Cardiac muscle cell (in vitro differentiated cells and primary cell): ENCODE results near the gene EME2. TPM values are rescaled to one million over a fixed set of nuclear protein-coding genes. Genes with fewer than 3 reads are reported as not detected.

Experiments used
- DNase-seq, 2 donors: peaks; one replicate each; pipeline versions ENCODE4 v3.0.0 to v3.0.0-alpha.2; 2010 to 2017; ENCODE audit warnings: low read depth in 1 of 2, low spot score in 1 of 2
- H3K27ac ChIP-seq: fragments of 200-600 bp; sonication (generic); 2 replicates; pipeline ENCODE4 v1.5.1; 2016
- H3K27me3 ChIP-seq: fragments of 200-600 bp; sonication (generic); 2 replicates; pipeline ENCODE4 v1.6.0; 2016; ENCODE audit warnings: control low read depth
- H3K36me3 ChIP-seq: fragments of 200-600 bp; sonication (generic); 2 replicates; pipeline ENCODE4 v1.5.1; 2016; ENCODE audit warnings: control low read depth
- H3K4me1 ChIP-seq: fragments of 200-600 bp; sonication (generic); 2 replicates; pipeline ENCODE4 v1.8.1; 2017; ENCODE audit warnings: low read depth, mild to moderate bottlenecking, mixed run types
- H3K4me3 ChIP-seq: fragments of 200-600 bp; sonication (generic); 2 replicates; pipeline ENCODE4 v1.5.1; 2016; ENCODE audit warnings: mild to moderate bottlenecking
- H3K9me3 ChIP-seq: fragments of 200-600 bp; sonication (generic); 2 replicates; pipeline ENCODE4 v1.5.1; 2017; ENCODE audit warnings: low read depth, mild to moderate bottlenecking, control low read depth
- polyA plus RNA-seq: library from polyadenylated mRNA; unstranded; fragments of >200 nt; fragmentation: Nextera tagmentation; extraction: Ambion mirVana; gene quantifications from 2 replicates; pipeline ENCODE4 v1.2.1, GENCODE V29; 2016
- total RNA-seq: library from RNA; depleted of rRNA; stranded (reverse); fragments of >200 nt; gene quantifications from 2 replicates; pipeline ENCODE4 v1.2.3, GENCODE V29; 2016
- TF ChIP-seq, protein P1 (sequence below): IDR thresholded peaks from 2 replicates; pipeline ENCODE4 v1.5.1; 2012; ENCODE audit warnings: low read depth, mild to moderate bottlenecking, low read length

Gene EME2
- total and polyA plus RNA-seq, 2 experiments from 2014 or later: 18.7 to 19.3 TPM

DNA sequence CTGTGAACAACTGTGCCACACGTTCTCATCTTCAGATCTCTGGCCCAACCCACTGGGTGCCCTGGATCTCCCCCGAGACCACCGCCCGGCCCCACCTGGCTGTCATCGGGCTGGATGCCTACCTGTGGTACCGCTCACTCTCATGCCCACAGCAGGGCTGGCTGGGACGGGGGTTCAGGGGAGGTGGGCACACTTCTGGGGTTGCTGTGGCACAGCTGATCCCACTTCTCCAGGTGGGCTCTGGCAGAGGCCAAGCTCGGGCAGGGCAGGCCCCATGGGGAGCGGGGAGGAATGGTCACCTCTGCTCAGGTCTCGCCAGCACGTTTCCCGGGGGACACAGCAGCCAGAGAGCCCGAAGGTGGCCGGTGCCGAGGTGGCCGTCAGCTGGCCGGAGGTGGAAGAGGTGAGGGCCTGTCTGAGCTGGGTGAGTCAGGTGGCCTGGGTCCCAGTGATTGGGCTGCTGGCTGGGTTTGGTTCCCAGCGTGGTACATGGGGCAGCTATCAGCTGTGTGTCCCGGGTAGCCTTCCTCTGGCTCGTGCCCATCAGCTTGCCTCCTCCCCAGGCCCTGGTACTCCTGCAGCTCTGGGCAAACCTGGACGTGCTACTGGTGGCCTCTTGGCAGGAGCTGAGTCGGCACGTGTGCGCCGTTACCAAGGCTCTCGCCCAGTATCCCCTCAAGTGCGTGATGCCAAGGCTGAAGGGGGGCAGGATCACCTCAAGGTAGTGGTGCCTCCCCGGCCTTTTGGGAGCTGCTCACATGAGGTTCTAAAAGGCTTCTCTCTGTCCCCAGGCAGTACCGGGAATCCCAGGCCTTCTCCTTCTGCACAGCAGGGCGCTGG is 2.6 kb downstream of the EME2 start:
- no peak for DNase-seq
- H3K4me3 ChIP-seq: no peak overlapping the region
- no peaks in the 10 kb centered on the region for H3K27me3 ChIP-seq

GRCh38 chr16:1775846-1776671 is 3.4 kb downstream of the EME2 start:
- Histone ChIP-seq H3K4me3 (no peak overlapping the region), H3K4me1 (peaks cover 13% of the 10 kb centered on the region), H3K36me3 (no peaks in the 10 kb centered on the region), H3K9me3 (no peaks in the 10 kb centered on the region), H3K27ac (no peak overlapping the region), H3K27me3 (no peaks in the 10 kb centered on the region)
- TF ChIP-seq, protein P1, sequence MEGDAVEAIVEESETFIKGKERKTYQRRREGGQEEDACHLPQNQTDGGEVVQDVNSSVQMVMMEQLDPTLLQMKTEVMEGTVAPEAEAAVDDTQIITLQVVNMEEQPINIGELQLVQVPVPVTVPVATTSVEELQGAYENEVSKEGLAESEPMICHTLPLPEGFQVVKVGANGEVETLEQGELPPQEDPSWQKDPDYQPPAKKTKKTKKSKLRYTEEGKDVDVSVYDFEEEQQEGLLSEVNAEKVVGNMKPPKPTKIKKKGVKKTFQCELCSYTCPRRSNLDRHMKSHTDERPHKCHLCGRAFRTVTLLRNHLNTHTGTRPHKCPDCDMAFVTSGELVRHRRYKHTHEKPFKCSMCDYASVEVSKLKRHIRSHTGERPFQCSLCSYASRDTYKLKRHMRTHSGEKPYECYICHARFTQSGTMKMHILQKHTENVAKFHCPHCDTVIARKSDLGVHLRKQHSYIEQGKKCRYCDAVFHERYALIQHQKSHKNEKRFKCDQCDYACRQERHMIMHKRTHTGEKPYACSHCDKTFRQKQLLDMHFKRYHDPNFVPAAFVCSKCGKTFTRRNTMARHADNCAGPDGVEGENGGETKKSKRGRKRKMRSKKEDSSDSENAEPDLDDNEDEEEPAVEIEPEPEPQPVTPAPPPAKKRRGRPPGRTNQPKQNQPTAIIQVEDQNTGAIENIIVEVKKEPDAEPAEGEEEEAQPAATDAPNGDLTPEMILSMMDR: no peak
- no peak for DNase-seq

More for the DNA sequence above, 2.6 kb downstream of the EME2 start:
- Histone ChIP-seq H3K36me3 (no peaks in the 10 kb centered on the region), H3K9me3 (no peaks in the 10 kb centered on the region), H3K27ac (no peak overlapping the region), H3K4me1 (peaks cover 13% of the 10 kb centered on the region)
- TF ChIP-seq, protein P1: no peak

GRCh38 chr16:1776672-1776955 is 4.0 kb downstream of the EME2 start:
- TF ChIP-seq, protein P1: no peak
- no peak overlapping the region for H3K27ac ChIP-seq
- peaks cover 13% of the 10 kb centered on the region for H3K4me1 ChIP-seq
- H3K27me3 ChIP-seq: no peaks in the 10 kb centered on the region
- H3K9me3 ChIP-seq: no peaks in the 10 kb centered on the region
- H3K36me3 ChIP-seq: no peaks in the 10 kb centered on the region
- H3K4me3 ChIP-seq: no peak overlapping the region
- no peak for DNase-seq

GRCh38 chr16:1776991-1777374 is 4.4 kb downstream of the EME2 start:
- Histone ChIP-seq H3K27me3 (no peaks in the 10 kb centered on the region), H3K36me3 (no peaks in the 10 kb centered on the region), H3K4me1 (peaks cover 11% of the 10 kb centered on the region), H3K4me3 (no peak overlapping the region), H3K9me3 (no peaks in the 10 kb centered on the region), H3K27ac (no peak overlapping the region)
- TF ChIP-seq, protein P1: no peak
- DNase-seq: no peak

DNA sequence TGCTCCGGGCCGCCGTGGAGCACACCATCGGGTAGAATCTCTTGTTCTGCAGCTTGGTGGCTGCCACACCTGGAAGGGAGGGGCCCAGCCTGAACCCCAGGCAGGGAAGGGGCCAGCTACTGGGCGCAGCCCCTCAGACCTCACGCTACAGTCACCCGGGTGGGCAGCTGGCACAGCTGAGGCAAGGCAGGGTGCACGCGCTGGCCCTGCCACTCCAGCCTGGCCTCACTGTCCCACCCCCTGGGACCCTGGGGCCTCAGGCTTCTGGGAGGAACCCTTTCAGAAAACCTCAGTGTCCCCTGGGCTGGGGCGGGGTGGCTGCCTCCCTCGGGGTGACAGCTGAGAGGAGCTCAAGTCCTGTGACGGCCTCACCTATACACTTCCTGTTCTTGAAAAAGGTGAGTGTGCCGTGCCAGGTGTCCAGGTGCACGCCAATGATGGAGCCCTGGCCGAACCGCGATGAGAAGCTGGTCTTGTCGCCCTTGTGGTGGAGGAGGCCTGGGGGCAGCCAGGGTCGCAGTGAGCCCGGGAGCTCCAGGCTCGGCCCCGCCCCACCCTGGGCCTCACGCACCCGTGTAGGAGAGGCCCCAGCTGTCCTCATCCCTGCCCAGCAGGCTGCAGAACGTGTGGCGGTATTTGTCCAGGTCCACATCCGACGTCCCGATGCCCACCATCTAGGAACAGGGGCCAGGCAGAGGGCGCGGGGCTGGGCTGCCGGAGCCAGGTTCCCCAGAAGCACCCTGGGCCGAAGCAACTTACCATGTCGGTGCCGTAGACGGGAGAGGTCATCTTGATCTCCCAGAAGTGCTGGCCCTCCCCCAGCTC is 5.0 kb downstream of the EME2 start:
- H3K27ac ChIP-seq: no peak overlapping the region
- no peak for DNase-seq
- H3K36me3 ChIP-seq: no peaks in the 10 kb centered on the region
- H3K4me3 ChIP-seq: no peak overlapping the region
- peaks cover 7% of the 10 kb centered on the region for H3K4me1 ChIP-seq
- no peaks in the 10 kb centered on the region for H3K9me3 ChIP-seq
- no peaks in the 10 kb centered on the region for H3K27me3 ChIP-seq
- TF ChIP-seq, protein P1: no peak
